DND-41 (cell line): Measurements from ENCODE around the gene BCR.

Experiments used
- ATAC-seq: fragments of 200-7000 bp; cut with Tn5 transposase; 3 replicates; pipeline ENCODE4 v1.9.1; 2021; ENCODE audit warnings: low read depth; ENCODE audit not compliant: insufficient read depth
- DNase-seq: peaks from one replicate; pipeline ENCODE4 v3.0.0-alpha.2; 2020
- H2AFZ ChIP-seq: 2 replicates; pipeline ENCODE4 v1.6.0; 2012; ENCODE audit warnings: low read depth, low read length
- H3K27ac ChIP-seq: 2 replicates; pipeline ENCODE4 v1.5.1; 2012; ENCODE audit warnings: low read length, inconsistent platforms
- H3K27me3 ChIP-seq: fragments of 200-600 bp; sonication (generic); 2 replicates; pipeline ENCODE4 v1.6.0; 2012; ENCODE audit warnings: low read length, mild to moderate bottlenecking, inconsistent platforms; ENCODE audit not compliant: insufficient read depth, poor library complexity
- H3K36me3 ChIP-seq: 2 replicates; pipeline ENCODE4 v1.5.1; 2012; ENCODE audit warnings: low read length, inconsistent platforms; ENCODE audit not compliant: insufficient read depth
- H3K4me1 ChIP-seq: 2 replicates; pipeline ENCODE4 v1.5.1; 2012; ENCODE audit warnings: mild to moderate bottlenecking, low read length; ENCODE audit not compliant: insufficient read depth
- H3K4me2 ChIP-seq: 2 replicates; pipeline ENCODE4 v1.6.0; 2012; ENCODE audit warnings: mild to moderate bottlenecking, moderate library complexity, low read length, inconsistent platforms; ENCODE audit not compliant: insufficient read depth
- H3K4me3 ChIP-seq, 2 experiments: fragments of 200-600 bp in 1 of 2; shearing (Covaris generic) in 1 of 2; 2 replicates each; pipeline ENCODE4 v1.5.1; 2012 to 2016; ENCODE audit warnings: inconsistent platforms in 2 of 2, low read length in 2 of 2, mild to moderate bottlenecking in 2 of 2, low read depth in 1 of 2, moderate library complexity in 1 of 2
- H3K79me2 ChIP-seq: 2 replicates; pipeline ENCODE4 v1.6.0; 2012; ENCODE audit warnings: low read length, inconsistent platforms; ENCODE audit not compliant: insufficient read depth
- H3K9ac ChIP-seq: 2 replicates; pipeline ENCODE4 v1.6.0; 2012; ENCODE audit warnings: low read depth, mild to moderate bottlenecking, inconsistent platforms, low read length, moderate library complexity
- H3K9me3 ChIP-seq: 2 replicates; pipeline ENCODE4 v1.5.1; 2012; ENCODE audit warnings: low read length, moderate library complexity, mild to moderate bottlenecking, inconsistent platforms; ENCODE audit not compliant: insufficient read depth, severe bottlenecking
- H4K20me1 ChIP-seq: 2 replicates; pipeline ENCODE4 v1.6.0; 2012; ENCODE audit warnings: low read length; ENCODE audit not compliant: insufficient read depth
- EZH2 ChIP-seq: IDR thresholded peaks from 3 replicates; pipeline ENCODE4 v1.6.1; 2012; ENCODE audit warnings: borderline replicate concordance, low read depth, mild to moderate bottlenecking, moderate library complexity, low read length, inconsistent platforms; ENCODE audit not compliant: severe bottlenecking
- TF ChIP-seq, protein P1 (sequence below): IDR thresholded peaks from 2 replicates; pipeline ENCODE4 v1.5.1; 2012; ENCODE audit warnings: borderline replicate concordance, low read length, moderate library complexity, mild to moderate bottlenecking; ENCODE audit not compliant: poor library complexity, severe bottlenecking; ENCODE audit errors: extremely low read depth

BCR gene

DNA sequence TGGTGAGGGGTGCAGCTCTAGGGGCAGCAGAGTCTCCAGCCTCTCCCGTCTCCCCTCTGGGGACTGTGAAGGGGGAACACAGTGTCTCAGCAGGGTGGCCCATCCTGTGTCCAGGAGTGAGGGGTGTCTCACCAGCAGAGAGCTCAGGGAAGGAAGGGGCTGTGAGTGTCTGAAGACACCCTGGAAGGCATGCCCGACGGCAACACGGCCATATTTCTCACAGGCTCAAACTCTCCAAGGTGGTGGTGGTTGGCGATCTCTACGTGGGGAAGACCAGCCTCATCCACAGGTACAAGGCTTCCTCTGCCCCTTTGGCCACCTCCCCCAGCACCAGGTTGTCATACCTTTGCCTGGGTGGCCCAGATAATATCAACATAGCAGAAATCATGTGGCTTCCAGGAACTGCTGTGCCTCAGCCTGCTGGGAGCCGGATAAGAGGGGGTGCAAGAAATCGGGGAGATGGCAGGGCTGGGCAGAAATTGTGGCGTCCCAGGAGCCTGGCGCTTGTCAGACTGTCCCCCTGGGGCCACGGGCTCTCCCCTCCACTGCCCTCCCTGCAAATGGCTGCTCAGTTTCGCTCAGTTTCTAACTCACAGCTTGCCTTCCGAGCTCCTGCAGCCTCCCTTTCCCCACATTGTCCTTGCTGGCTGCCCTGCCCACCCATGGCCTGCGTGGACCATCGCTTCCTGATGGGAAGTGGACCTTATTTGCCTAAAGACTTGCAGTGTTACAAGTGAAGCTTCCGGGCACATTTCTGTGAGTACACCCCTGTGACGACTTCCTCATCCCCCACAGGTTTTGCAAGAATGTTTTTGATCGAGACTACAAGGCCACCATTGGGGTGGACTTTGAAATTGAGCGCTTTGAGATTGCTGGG lies 27.8 kb upstream of the BCR start:
- H3K27me3 ChIP-seq, result peaks cover 2% of the 10 kb centered on the region
- no peaks in the 10 kb centered on the region for H3K36me3 ChIP-seq
- DNase-seq (no peak), ATAC-seq (no peak)
- TF ChIP-seq, protein P1, sequence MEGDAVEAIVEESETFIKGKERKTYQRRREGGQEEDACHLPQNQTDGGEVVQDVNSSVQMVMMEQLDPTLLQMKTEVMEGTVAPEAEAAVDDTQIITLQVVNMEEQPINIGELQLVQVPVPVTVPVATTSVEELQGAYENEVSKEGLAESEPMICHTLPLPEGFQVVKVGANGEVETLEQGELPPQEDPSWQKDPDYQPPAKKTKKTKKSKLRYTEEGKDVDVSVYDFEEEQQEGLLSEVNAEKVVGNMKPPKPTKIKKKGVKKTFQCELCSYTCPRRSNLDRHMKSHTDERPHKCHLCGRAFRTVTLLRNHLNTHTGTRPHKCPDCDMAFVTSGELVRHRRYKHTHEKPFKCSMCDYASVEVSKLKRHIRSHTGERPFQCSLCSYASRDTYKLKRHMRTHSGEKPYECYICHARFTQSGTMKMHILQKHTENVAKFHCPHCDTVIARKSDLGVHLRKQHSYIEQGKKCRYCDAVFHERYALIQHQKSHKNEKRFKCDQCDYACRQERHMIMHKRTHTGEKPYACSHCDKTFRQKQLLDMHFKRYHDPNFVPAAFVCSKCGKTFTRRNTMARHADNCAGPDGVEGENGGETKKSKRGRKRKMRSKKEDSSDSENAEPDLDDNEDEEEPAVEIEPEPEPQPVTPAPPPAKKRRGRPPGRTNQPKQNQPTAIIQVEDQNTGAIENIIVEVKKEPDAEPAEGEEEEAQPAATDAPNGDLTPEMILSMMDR, result no peak
- TF ChIP-seq EZH2, result no peak
- H3K4me1 ChIP-seq, result no peaks in the 10 kb centered on the region
- no peaks in the 10 kb centered on the region for H3K9me3 ChIP-seq
- no peaks in the 10 kb centered on the region for H3K79me2 ChIP-seq
- no peak overlapping the region for H3K9ac ChIP-seq
- no peak overlapping the region for H2AFZ ChIP-seq
- H3K4me2 ChIP-seq, result no peak overlapping the region
- H3K4me3 ChIP-seq, result no peak overlapping the region
- no peak overlapping the region for H3K27ac ChIP-seq
- no peaks in the 10 kb centered on the region for H4K20me1 ChIP-seq

DNA sequence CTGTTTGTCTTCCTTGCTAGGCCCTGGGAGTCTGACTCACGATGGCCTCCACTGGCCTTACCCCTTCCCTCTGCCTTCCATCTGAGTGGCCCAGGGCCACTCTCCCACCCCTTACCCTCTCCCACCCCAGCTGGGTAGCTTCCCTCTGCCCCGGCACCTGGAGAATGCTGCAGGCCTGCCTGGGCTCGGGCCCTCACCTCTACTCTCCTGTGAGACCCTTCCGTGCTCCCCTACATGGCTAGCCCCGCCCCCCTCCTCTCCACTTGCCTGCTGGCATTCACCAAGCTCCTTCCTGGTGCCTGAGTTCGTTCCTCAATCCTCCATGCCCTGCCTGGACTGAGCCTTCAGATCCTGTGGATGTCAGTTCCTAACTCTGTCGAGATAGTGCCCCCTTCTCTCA lies 26.3 kb upstream of the BCR start:
- ATAC-seq, result no peak
- Histone ChIP-seq H3K27me3 (no peaks in the 10 kb centered on the region), H2AFZ (no peak overlapping the region), H3K27ac (no peak overlapping the region), H3K4me3 (no peak overlapping the region), H3K4me1 (no peaks in the 10 kb centered on the region), H3K9me3 (no peaks in the 10 kb centered on the region), H3K36me3 (no peaks in the 10 kb centered on the region), H3K79me2 (no peaks in the 10 kb centered on the region), H3K4me2 (no peak overlapping the region), H4K20me1 (no peaks in the 10 kb centered on the region), H3K9ac (no peak overlapping the region)
- no peak for DNase-seq
- TF ChIP-seq EZH2, result no peak
- TF ChIP-seq, protein P1, result no peak

DNA sequence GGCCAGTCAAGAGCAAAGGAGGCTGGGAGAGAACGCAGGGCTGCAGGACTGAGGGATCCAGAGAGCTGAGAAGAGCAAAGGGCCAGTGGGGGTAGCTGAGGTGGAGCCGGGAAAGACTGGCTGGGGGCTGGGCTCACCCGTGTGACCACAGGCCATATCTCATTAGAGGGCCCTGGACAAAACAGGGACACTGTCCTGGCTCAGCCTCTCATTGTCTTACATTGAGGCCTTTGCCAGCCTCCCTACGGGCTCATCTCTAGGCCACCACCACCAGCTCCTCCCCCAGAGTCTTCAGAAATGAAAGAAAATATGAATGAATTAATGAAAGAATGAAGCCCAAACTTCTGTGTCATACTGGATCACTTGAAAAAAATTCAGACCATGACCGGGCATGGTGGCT lies 25.8 kb upstream of the BCR start:
- Histone ChIP-seq H3K4me2 (no peak overlapping the region), H3K36me3 (no peaks in the 10 kb centered on the region), H3K4me1 (no peaks in the 10 kb centered on the region), H4K20me1 (no peaks in the 10 kb centered on the region), H2AFZ (no peak overlapping the region), H3K79me2 (no peaks in the 10 kb centered on the region), H3K27ac (no peak overlapping the region), H3K27me3 (no peaks in the 10 kb centered on the region), H3K4me3 (no peak overlapping the region), H3K9me3 (no peaks in the 10 kb centered on the region), H3K9ac (no peak overlapping the region)
- ATAC-seq, result no peak
- TF ChIP-seq EZH2, result no peak
- TF ChIP-seq, protein P1, result no peak
- DNase-seq, result no peak
